ENCODE results near the gene PALLD.

The PALLD gene

DNA sequence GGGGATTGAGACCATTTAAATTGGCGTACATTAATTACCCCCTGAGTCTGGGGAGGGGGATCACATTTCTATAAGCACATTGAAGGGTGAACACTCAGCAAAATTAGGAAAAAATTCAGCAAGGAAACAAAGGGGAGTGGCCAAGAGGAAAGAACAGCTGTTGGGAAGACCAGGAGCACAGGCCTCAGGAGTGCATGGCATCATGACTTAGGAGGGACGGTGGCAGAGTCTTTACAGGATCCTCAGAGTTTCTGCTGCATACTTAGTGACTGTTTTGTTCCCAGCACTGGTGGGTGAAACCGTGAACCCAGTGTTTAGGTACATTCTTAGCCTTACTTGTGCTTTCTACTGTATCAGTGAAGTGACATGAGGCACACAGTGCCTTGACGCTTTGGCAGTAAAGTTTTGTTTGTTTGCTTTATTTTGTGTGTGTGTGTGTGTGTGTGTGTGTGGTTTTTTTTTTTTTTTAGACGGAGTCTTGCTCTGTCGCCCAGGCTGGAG, 391.9 kb downstream of the PALLD start:
- Mint-ChIP-seq H3K4me3 (no peak overlapping the region), H3K9me3 (no peaks in the 10 kb centered on the region), H3K27me3 (no peaks in the 10 kb centered on the region), H3K4me1 (no peaks in the 10 kb centered on the region), H3K27ac (no peak overlapping the region)
- ATAC-seq (no peak), DNase-seq (no peak)

DNA sequence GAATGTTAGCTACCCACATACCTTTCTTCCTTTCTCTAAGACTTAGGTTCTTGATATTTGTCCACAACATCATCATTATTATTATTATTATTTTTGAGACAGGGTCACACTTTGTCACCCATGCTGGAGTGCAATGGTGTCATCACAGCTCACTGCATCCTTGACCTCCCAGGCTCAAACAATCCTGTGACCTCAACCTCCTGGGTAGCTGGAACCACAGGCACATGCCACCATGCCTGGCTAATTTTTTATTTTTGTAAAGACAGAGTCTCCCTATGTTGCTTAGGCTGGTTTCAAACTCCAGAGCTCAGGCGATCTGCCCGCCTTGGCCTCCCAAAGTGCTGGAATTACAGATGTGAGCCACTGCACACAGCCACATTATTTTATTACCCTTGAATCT, 394.2 kb downstream of the PALLD start:
- no peak for ATAC-seq

DNA sequence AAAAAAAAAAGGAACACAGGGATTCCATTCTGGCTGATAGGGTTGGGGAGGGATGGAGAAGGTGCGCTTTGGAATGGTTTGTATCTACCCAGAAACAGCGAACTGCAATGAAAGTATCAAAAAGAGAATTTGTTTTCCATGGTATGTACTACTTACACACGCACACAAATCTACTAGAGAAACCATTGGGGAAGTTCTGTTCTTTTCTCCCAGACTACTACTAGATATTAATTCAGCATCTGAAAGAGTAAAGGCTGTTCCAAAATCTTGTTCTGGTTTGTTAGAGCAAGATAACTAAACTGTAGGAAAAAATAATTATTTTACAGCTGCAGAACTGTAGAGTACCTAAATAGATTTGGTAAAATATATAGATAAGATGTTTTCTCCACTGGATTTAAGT, 394.8 kb downstream of the PALLD start:
- Mint-ChIP-seq H3K27ac (no peak overlapping the region), H3K9me3 (no peaks in the 10 kb centered on the region), H3K4me3 (no peak overlapping the region), H3K4me1 (no peaks in the 10 kb centered on the region), H3K27me3 (no peaks in the 10 kb centered on the region)
- DNase-seq: no peak
- ATAC-seq: no peak

More for the DNA sequence above, 394.2 kb downstream of the PALLD start:
- Mint-ChIP-seq H3K4me1 (no peaks in the 10 kb centered on the region), H3K27me3 (no peaks in the 10 kb centered on the region), H3K9me3 (no peaks in the 10 kb centered on the region), H3K4me3 (no peak overlapping the region), H3K27ac (no peak overlapping the region)
- DNase-seq: no peak

DNA sequence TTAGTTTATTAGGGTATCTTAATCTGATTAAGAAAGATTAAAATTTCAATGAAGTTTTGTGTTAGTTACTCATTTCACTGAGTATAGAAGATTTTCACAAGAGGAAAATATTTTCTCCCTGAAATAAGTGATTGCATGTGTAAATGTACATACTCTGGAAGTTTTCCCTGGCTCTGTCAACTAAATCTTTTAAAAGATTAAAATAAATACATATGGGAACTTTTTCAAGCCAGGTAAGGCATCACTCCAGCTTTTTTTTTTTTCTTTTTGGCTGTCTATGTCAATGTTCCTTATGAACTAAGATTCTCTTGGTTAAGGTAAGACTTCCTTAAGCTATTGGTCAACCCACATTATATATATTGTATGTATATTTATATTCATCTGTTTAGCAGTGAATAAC, 395.6 kb downstream of the PALLD start:
- H3K9me3 Mint-ChIP-seq: no peaks in the 10 kb centered on the region
- DNase-seq (no peak), ATAC-seq (no peak)
- no peaks in the 10 kb centered on the region for H3K27me3 Mint-ChIP-seq
- H3K4me3 Mint-ChIP-seq: no peak overlapping the region
- no peaks in the 10 kb centered on the region for H3K4me1 Mint-ChIP-seq
- no peak overlapping the region for H3K27ac Mint-ChIP-seq

DNA sequence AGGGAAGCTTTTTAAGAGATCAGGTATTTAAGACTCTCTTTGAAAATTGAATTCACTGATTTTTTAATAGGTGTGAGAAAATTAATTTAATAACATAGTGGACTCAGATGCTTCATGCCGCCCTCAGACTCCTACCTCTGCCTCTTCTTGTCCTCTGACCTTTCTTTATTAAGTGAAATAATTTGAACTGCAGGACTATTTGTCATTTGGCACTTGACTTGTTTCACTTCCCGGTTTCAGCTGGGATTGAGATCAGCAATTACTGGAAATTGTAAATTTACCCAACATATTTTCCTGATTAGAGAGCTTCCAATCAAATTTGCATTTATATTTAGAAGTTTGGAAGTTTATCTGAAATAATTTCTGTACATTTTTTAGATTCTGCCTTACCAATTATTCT, 396.4 kb downstream of the PALLD start:
- no peak for DNase-seq
- ATAC-seq: no peak
- H3K27me3 Mint-ChIP-seq: no peaks in the 10 kb centered on the region
- no peaks in the 10 kb centered on the region for H3K4me1 Mint-ChIP-seq
- no peak overlapping the region for H3K27ac Mint-ChIP-seq
- no peaks in the 10 kb centered on the region for H3K9me3 Mint-ChIP-seq
- no peak overlapping the region for H3K4me3 Mint-ChIP-seq

DNA sequence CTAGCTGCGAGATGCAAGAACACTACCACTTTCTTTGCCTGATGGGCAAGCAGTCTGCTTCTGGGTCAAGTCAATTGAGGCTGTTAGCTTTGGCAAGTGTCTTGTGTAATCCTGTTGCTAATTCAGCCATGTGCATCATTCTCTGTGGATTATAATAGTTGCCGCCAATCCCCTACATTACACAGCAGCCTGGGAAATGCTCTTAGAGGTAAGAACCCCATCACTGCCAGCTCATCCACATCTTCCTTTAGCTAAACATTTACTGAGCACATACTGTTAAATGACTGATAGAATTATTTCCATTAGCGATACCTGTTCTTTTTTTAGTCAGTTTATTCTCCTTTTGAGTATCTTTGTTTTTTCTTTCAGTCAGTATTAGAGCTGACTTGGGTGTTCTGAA, 397.0 kb downstream of the PALLD start:
- no peak overlapping the region for H3K4me3 Mint-ChIP-seq
- no peak for ATAC-seq
- no peak for DNase-seq
- no peaks in the 10 kb centered on the region for H3K9me3 Mint-ChIP-seq
- H3K4me1 Mint-ChIP-seq: no peaks in the 10 kb centered on the region
- no peaks in the 10 kb centered on the region for H3K27me3 Mint-ChIP-seq
- no peak overlapping the region for H3K27ac Mint-ChIP-seq

DNA sequence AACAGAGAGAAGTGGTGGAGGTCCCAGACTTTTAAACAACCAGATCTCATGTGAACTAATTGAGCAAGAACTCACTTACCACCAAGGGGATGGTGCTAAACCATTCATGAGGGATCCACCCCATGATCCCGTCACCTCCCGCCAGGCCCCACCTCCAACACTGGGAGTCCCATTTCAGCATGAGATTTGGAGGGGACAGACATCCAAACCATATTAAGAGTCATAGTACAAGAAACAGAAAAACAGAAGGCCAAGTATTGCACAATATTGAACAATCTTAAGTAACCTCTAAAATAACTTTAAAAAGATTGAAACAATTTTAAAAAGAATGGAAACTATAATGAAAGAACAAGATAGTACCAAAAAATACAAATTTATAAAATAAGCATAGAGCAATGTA, 403.2 kb downstream of the PALLD start:
- no peak overlapping the region for H3K4me3 Mint-ChIP-seq
- no peak overlapping the region for H3K27ac Mint-ChIP-seq
- no peak for ATAC-seq
- no peak for DNase-seq
- no peaks in the 10 kb centered on the region for H3K4me1 Mint-ChIP-seq
- H3K9me3 Mint-ChIP-seq: no peaks in the 10 kb centered on the region
- no peaks in the 10 kb centered on the region for H3K27me3 Mint-ChIP-seq

DNA sequence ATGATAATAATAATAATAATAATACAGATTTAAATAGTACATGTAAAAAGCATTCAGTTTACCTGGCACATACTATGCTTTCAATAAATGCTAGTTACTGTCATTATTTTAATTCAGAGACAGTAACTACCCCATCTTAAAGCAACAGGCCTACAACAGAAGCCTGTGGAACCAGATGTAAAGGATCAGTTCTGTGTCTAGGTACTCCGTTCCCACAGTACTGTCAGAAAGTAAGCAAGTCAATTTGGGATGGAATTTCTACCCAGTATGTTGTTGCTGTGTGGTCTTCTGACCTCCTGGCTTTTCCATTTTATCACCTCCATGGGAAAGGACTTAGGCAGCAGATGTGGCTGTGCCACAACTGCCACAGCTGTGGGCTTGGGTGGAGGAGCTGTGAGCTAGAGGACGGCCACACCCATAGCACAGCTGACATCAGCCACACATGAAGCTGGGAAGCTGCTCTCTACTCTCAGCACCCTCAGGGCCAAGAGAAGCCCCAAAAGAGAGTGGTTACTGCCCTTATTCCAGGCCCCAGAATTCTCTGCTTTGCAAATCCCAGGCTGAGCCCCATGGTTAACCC, 410.4 kb downstream of the PALLD start:
- H3K4me3 Mint-ChIP-seq: no peak overlapping the region
- peak overlapping the region in 1 of 2 donors; percentile 42 for H3K27ac Mint-ChIP-seq
- ATAC-seq (no peak), DNase-seq (no peak)
- no peaks in the 10 kb centered on the region for H3K9me3 Mint-ChIP-seq
- no peaks in the 10 kb centered on the region for H3K4me1 Mint-ChIP-seq
- no peaks in the 10 kb centered on the region for H3K27me3 Mint-ChIP-seq

DNA sequence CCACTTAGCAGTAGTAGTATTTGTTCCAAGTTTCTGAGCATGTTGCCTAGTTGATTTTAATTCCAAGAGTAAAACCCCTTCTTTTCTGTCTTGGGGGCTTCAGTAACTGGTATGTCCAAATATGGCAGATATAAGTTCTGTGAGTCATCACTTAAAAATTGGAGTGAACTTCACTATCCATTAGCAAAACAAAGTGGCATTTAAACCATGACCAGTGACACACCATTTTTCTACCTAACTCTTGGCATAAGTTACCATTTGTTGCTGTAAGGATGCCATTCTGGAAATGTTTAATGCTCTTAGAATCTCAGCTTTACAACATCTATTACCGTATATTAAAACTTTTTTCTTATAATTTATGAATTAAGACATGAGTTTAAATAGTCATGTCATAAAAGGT, 411.2 kb downstream of the PALLD start:
- H3K4me1 Mint-ChIP-seq: no peaks in the 10 kb centered on the region
- ATAC-seq: no peak
- H3K4me3 Mint-ChIP-seq: no peak overlapping the region
- no peaks in the 10 kb centered on the region for H3K27me3 Mint-ChIP-seq
- no peak for DNase-seq
- H3K27ac Mint-ChIP-seq: no peak overlapping the region
- no peaks in the 10 kb centered on the region for H3K9me3 Mint-ChIP-seq

DNA sequence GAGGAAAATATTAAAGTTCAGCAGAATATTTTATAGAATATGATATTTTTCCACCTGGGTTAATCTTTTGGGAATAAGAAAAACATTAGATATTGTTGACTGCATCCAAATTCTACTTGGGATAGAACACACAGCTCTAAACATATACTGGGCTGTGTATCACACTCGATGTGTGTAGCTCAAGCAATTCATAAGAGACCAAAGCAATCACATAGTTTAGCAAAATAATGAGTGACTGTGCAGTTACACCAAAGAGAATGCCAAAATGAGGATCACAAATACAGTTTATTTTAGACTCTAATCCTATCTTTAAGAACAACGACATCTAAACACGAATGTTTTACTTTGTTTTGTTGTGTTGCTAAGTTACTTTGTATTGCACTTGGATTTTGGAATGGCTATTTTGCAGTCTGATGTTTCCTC, 412.0 kb downstream of the PALLD start:
- DNase-seq: no peak
- H3K4me3 Mint-ChIP-seq: no peak overlapping the region
- no peak overlapping the region for H3K27ac Mint-ChIP-seq
- H3K9me3 Mint-ChIP-seq: no peaks in the 10 kb centered on the region
- H3K27me3 Mint-ChIP-seq: no peaks in the 10 kb centered on the region
- ATAC-seq: no peak
- H3K4me1 Mint-ChIP-seq: no peaks in the 10 kb centered on the region

DNA sequence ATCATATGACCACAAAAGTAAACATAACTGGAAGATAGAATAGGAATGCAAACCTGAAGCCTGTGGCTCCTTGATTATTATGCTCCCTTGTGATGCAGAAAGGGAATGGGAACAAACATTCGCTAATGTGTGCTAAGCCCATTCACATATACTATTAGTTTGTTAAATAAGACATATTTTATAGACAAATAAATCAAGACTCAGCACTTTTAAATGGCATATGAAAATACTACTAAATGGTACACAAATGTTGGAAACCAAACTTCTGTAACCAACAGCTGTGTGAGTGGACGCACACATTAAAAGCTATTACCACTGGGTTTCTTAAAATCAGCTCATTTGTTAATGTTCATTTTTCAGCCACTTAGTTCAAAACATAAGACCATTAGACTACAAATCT, 417.2 kb downstream of the PALLD start:
- no peaks in the 10 kb centered on the region for H3K27me3 Mint-ChIP-seq
- DNase-seq (no peak), ATAC-seq (no peak)
- no peak overlapping the region for H3K27ac Mint-ChIP-seq
- H3K9me3 Mint-ChIP-seq: no peaks in the 10 kb centered on the region
- no peak overlapping the region for H3K4me3 Mint-ChIP-seq
- no peaks in the 10 kb centered on the region for H3K4me1 Mint-ChIP-seq

DNA sequence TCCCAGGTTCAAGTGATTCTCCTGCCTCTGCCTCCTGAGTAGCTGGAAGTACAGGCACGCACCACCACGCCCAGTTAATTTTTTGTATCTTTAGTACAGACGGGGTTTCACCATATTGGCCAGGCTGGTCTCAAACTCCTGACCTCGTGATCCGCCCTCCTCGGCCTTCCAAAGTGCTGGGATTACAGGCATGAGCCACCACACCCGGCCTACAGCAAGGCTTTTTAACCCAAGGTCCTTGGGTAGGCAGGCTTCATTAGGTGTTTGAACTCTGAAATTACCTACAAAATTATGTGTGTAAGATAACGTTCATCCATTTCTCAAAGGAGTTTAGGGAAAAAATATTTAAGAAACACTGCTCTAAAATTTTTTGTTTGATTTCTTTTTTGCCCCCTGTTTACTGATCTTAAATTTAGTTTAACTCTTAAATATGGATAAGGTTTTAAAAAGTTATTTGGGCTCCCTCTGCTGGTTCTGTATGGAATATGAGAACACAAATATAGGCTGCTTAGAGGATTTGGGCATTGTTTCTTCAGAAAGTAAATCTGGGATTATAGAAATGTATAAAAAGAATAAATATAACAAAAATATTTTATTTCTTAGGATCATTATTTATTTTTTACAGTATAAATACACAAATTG, 420.4 kb downstream of the PALLD start:
- ATAC-seq (no peak), DNase-seq (no peak)
- Mint-ChIP-seq H3K4me1 (no peaks in the 10 kb centered on the region), H3K27ac (no peak overlapping the region), H3K27me3 (no peaks in the 10 kb centered on the region), H3K4me3 (no peak overlapping the region), H3K9me3 (no peaks in the 10 kb centered on the region)

DNA sequence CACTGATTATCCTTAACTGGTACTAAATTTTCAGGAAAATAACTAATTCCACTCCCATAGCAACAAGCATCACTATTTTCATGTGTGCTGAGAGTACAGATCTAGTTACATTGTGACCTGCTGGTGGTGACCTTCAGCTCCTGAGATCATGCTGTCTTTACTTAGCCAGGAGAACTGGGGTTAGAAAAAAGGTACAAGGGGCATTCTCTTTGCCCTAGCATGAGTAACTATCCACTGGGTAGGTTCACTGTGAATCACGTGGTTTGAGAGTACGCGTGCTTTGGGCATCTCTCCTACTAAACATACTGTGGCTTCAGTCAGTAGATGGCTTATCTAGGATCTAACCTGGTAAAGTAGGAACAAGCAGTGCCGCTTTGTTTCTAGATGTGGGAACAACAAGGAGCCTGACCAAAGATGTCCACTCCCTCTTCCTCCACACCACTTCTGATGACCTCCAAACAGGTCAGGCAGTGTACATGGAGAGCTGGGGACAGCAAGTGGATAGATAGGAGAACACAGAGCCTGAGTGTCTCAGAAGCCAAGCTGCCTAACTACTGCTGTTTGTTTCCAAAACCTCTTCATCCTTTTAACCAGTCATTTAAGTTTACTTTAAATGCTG, 423.0 kb downstream of the PALLD start:
- no peak overlapping the region for H3K27ac Mint-ChIP-seq

DNA sequence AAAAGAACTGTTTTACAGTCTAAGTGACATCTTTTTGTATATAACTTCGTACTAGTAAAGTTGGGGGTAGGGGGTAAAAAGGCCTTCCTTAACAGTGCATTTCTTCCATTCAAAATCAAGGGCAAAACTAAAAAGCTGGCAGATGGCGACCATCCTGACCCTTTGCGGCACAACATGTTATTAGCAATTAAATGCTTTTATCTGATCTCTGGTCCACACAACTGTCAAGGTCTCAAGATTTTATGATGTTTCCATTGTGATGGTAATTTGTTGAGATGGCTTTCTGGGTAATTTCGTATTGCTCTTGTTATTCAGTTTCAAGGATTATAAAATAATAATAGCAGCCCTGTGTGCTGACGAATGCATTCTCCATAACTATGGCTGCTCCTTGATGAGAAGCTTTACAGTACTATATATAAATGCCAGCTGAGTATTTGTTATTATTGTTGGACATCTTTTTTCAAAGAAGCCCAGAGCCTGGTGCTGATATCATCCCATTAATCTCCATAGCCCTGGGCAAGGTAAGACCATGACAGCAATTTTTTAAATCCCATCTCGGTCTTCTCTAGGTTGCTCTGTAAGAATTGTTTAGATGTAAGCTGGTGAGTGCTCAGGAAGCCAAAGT, 423.7 kb downstream of the PALLD start:
- H3K4me3 Mint-ChIP-seq: no peak overlapping the region
- no peaks in the 10 kb centered on the region for H3K9me3 Mint-ChIP-seq
- H3K27ac Mint-ChIP-seq: no peak overlapping the region
- H3K27me3 Mint-ChIP-seq: no peaks in the 10 kb centered on the region
- DNase-seq (no peak), ATAC-seq (no peak)
- H3K4me1 Mint-ChIP-seq: no peaks in the 10 kb centered on the region

More for the DNA sequence above, 423.0 kb downstream of the PALLD start:
- H3K9me3 Mint-ChIP-seq: no peaks in the 10 kb centered on the region
- no peak for ATAC-seq
- H3K4me1 Mint-ChIP-seq: no peaks in the 10 kb centered on the region
- no peak for DNase-seq
- H3K27me3 Mint-ChIP-seq: no peaks in the 10 kb centered on the region
- H3K4me3 Mint-ChIP-seq: no peak overlapping the region

DNA sequence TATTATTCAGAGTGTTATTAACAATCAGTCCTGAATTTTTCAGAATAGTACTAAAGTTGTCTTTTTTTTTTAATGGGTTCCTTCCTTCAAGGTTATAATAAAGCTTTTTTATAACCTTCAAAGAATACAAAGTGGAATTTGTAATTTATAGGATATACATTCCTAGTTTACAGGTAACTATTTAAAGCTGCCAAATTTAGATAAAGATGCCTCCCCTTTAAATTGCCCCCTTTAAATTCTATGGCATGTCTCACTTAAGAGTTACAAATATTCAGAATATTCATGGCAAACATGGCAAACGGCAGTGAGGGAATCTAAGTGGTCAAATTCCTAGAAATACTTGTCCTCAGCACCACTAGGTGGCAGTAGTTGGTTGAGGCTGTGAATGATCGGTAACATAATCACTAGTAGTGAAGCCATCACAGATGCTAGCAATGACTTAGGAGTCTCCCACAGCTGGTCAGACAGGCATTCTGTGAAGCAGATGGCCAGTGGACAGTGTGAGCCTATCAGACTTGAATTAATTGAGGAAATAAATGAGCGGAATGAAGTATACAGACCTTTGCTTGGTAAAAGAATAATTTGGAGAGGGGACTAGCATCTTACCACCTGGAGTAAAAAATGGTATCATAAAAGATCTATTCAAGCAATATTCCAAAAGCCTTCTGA, 426.8 kb downstream of the PALLD start:
- Mint-ChIP-seq H3K4me1 (no peaks in the 10 kb centered on the region), H3K4me3 (no peak overlapping the region), H3K27ac (no peak overlapping the region), H3K27me3 (no peaks in the 10 kb centered on the region), H3K9me3 (no peaks in the 10 kb centered on the region)
- DNase-seq (peak; percentile 27 to 34), ATAC-seq (peak; percentile 56)

DNA sequence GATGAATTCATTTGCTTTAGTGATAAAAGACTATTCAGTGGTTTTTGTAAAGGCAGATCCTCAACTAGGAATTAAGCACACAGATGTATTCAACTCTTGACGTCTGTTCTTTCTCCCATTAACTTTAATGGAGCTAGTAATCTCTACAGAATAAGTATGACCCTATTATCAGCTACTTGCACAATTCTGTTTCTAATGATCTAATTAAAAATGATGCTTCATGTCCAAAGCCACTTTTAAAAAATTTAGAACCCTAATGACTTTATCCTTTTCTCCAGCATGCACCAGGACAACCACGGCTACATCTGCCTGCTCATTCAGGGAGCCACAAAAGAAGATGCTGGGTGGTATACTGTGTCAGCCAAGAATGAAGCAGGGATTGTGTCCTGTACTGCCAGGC, 427.8 kb downstream of the PALLD start:
- no peak overlapping the region for H3K4me3 Mint-ChIP-seq
- no peaks in the 10 kb centered on the region for H3K27me3 Mint-ChIP-seq
- H3K27ac Mint-ChIP-seq: no peak overlapping the region
- H3K9me3 Mint-ChIP-seq: no peaks in the 10 kb centered on the region
- no peaks in the 10 kb centered on the region for H3K4me1 Mint-ChIP-seq
- ATAC-seq (no peak), DNase-seq (no peak)
